Measurements from ENCODE around the gene DHRS9. TPM values are rescaled to one million over a fixed set of nuclear protein-coding genes. Genes with fewer than 3 reads are reported as not detected.

DHRS9 gene
- total RNA-seq, 1 experiment from 2014 or later, result not detected

DNA sequence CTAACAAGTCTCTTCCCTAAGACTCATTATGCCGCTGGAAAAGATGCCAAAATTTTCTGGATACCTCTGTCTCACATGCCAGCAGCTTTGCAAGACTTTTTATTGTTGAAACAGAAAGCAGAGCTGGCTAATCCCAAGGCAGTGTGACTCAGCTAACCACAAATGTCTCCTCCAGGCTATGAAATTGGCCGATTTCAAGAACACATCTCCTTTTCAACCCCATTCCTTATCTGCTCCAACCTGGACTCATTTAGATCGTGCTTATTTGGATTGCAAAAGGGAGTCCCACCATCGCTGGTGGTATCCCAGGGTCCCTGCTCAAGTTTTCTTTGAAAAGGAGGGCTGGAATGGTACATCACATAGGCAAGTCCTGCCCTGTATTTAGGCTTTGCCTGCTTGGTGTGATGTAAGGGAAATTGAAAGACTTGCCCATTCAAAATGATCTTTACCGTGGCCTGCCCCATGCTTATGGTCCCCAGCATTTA is 26.3 kb downstream of the DHRS9 start:
- peak; percentile 50 to 92 for DNase-seq
- peak overlapping the region; percentile 55 for H3K27ac ChIP-seq
- TF ChIP-seq, protein P1, sequence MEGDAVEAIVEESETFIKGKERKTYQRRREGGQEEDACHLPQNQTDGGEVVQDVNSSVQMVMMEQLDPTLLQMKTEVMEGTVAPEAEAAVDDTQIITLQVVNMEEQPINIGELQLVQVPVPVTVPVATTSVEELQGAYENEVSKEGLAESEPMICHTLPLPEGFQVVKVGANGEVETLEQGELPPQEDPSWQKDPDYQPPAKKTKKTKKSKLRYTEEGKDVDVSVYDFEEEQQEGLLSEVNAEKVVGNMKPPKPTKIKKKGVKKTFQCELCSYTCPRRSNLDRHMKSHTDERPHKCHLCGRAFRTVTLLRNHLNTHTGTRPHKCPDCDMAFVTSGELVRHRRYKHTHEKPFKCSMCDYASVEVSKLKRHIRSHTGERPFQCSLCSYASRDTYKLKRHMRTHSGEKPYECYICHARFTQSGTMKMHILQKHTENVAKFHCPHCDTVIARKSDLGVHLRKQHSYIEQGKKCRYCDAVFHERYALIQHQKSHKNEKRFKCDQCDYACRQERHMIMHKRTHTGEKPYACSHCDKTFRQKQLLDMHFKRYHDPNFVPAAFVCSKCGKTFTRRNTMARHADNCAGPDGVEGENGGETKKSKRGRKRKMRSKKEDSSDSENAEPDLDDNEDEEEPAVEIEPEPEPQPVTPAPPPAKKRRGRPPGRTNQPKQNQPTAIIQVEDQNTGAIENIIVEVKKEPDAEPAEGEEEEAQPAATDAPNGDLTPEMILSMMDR (conservative IDR thresholded peaks at IDR 0.05), result no peak
- TF ChIP-seq EZH2 (IDR thresholded peaks at IDR 0.05; ENCODE audit: low read depth), result no peak
- H3K4me1 ChIP-seq (replicated peaks; ENCODE audit: insufficient read depth), result peaks cover 55% of the 10 kb centered on the region
- ChIA-PET POLR2A (ENCODE audit: unreplicated experiment) (interaction anchor here (0.6 to 0.8 kb wide), 2 partner anchors 906 to 1450 kb away, joined by 3 to 9 read pairs; no protein-coding TSS in a partner anchor), CTCF (interaction anchor here (0.6 kb wide), 1 partner anchor 1100 kb away, joined by 3 read pairs; no protein-coding TSS in a partner anchor)
- no peaks in the 10 kb centered on the region for H3K9me2 ChIP-seq (ENCODE audit: insufficient read depth)
- peak overlapping the region; percentile 65 for H3K4me2 ChIP-seq
- intact Hi-C loops (cut with micrococcal nuclease; ENCODE audit: unreplicated experiment), result loop anchor here (5.0 kb wide), 1 partner anchor 83 kb away; no protein-coding TSS in a partner anchor
- no peak overlapping the region for H2AFZ ChIP-seq
- no TSS peak for BruUV-seq (replicated peaks)
- no peaks in the 10 kb centered on the region for H4K20me1 ChIP-seq (ENCODE audit: insufficient read depth)
- no peaks in the 10 kb centered on the region for H3K79me2 ChIP-seq (ENCODE audit: low read depth)
- no peaks in the 10 kb centered on the region; the same call in 1 of the 2 replicates for H3K9me3 ChIP-seq (ENCODE audit: insufficient read depth, low read depth)
- H3F3A ChIP-seq (ENCODE audit: insufficient read depth, low read depth), result peaks cover 31% of the 10 kb centered on the region
- H3K4me3 ChIP-seq, result peak overlapping the region; percentile 37; the same call in 1 of the 2 replicates
- no peaks in the 10 kb centered on the region for H3K36me3 ChIP-seq (ENCODE audit: low read depth)
- no peaks in the 10 kb centered on the region for H3K27me3 ChIP-seq (ENCODE audit: insufficient read depth, low read depth)

DNA sequence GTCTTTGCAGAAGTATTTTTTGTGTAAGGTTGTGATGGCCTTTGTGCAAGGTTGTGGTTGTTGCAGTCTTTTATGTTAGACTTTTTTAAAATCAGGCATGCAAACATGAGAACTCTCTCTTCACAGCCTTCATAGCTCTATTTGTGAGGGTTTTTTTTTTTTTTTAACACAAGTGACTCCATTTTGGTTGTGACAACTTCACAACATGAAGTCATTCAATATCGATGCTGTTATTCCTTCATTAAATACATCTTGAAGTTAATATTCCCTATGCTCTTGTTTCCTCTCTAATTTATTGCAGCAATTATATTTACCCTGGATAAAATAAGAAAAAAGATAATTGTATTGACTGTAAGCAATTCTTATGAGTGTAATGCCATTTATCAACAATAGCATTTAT is 35.5 kb downstream of the DHRS9 start:
- no peaks in the 10 kb centered on the region for H3K9me2 ChIP-seq (ENCODE audit: insufficient read depth)
- H3K9me3 ChIP-seq (ENCODE audit: insufficient read depth, low read depth), result no peaks in the 10 kb centered on the region
- no peak overlapping the region for H3K27ac ChIP-seq
- BruUV-seq (replicated peaks), result no TSS peak
- no peaks in the 10 kb centered on the region for H3K36me3 ChIP-seq (ENCODE audit: low read depth)
- H3K4me3 ChIP-seq, result no peak overlapping the region
- H2AFZ ChIP-seq, result no peak overlapping the region
- ChIA-PET POLR2A (ENCODE audit: unreplicated experiment) (no interaction called here), CTCF (no interaction called here)
- intact Hi-C loops (cut with micrococcal nuclease; ENCODE audit: unreplicated experiment), result loop anchor here (5.0 kb wide), 1 partner anchor 143 kb away; no protein-coding TSS in a partner anchor
- no peaks in the 10 kb centered on the region for H3F3A ChIP-seq (ENCODE audit: insufficient read depth, low read depth)
- no peak for DNase-seq
- H3K4me1 ChIP-seq (replicated peaks; ENCODE audit: insufficient read depth), result peaks cover 14% of the 10 kb centered on the region; the same call in 1 of the 2 replicates
- H3K27me3 ChIP-seq (ENCODE audit: insufficient read depth, low read depth), result no peaks in the 10 kb centered on the region
- H3K4me2 ChIP-seq, result no peak overlapping the region
- H3K79me2 ChIP-seq (ENCODE audit: low read depth), result no peaks in the 10 kb centered on the region
- TF ChIP-seq EZH2 (IDR thresholded peaks at IDR 0.05; ENCODE audit: low read depth), result no peak
- TF ChIP-seq, protein P1 (conservative IDR thresholded peaks at IDR 0.05), result no peak
- no peaks in the 10 kb centered on the region for H4K20me1 ChIP-seq (ENCODE audit: insufficient read depth)

DNA sequence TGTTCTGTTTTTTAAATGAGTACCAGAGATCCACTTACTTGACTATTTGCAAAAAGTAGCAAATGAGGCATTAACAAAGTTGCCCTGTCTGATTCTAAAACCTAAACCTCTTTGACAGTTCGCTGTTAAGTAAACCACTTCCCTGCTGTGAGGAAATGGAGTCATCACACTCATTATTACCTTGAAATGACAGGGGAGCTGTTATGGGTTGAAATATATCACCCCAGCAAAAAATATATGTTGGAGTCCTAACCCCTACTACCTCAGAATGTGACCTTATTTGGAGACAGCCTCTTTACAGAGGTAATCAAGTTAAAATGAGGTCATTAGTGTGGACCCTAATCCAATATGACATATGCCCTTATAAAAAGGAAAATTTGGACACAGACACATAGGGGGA is 36.1 kb downstream of the DHRS9 start:
- no peaks in the 10 kb centered on the region for H3K79me2 ChIP-seq (ENCODE audit: low read depth)
- no peaks in the 10 kb centered on the region for H4K20me1 ChIP-seq (ENCODE audit: insufficient read depth)
- no peak for TF ChIP-seq EZH2 (IDR thresholded peaks at IDR 0.05; ENCODE audit: low read depth)
- TF ChIP-seq, protein P1 (conservative IDR thresholded peaks at IDR 0.05), result no peak
- no peaks in the 10 kb centered on the region for H3K36me3 ChIP-seq (ENCODE audit: low read depth)
- no peaks in the 10 kb centered on the region for H3F3A ChIP-seq (ENCODE audit: insufficient read depth, low read depth)
- H3K9me2 ChIP-seq (ENCODE audit: insufficient read depth), result no peaks in the 10 kb centered on the region
- BruUV-seq (replicated peaks), result no TSS peak
- H3K27me3 ChIP-seq (ENCODE audit: insufficient read depth, low read depth), result no peaks in the 10 kb centered on the region
- no peak overlapping the region for H2AFZ ChIP-seq
- no peak overlapping the region for H3K4me3 ChIP-seq
- H3K27ac ChIP-seq, result no peak overlapping the region
- POLR2A ChIA-PET (ENCODE audit: unreplicated experiment), result no interaction called here
- no peak for DNase-seq
- peaks cover 13% of the 10 kb centered on the region; the same call in 1 of the 2 replicates for H3K4me1 ChIP-seq (replicated peaks; ENCODE audit: insufficient read depth)
- no peak overlapping the region for H3K4me2 ChIP-seq
- intact Hi-C loops (cut with micrococcal nuclease; ENCODE audit: unreplicated experiment), result loop anchor here (5.0 kb wide), 1 partner anchor 143 kb away; no protein-coding TSS in a partner anchor
- CTCF ChIA-PET, result no interaction called here
- H3K9me3 ChIP-seq (ENCODE audit: insufficient read depth, low read depth), result no peaks in the 10 kb centered on the region

Measured in PC-9 (cell line).